IPS DF 19.7 (cell line): ENCODE data around the gene AQP12A.
"Not testable (repeated sequence)": the region's sequence is repeated elsewhere in the genome, so short reads cannot be mapped to it uniquely, and the experiment has no call there.

Source experiments
- DNase-seq: peaks from one replicate; pipeline ENCODE4 v3.0.0-alpha.2; 2013; ENCODE audit warnings: low read depth, low spot score

The AQP12A gene

DNA sequence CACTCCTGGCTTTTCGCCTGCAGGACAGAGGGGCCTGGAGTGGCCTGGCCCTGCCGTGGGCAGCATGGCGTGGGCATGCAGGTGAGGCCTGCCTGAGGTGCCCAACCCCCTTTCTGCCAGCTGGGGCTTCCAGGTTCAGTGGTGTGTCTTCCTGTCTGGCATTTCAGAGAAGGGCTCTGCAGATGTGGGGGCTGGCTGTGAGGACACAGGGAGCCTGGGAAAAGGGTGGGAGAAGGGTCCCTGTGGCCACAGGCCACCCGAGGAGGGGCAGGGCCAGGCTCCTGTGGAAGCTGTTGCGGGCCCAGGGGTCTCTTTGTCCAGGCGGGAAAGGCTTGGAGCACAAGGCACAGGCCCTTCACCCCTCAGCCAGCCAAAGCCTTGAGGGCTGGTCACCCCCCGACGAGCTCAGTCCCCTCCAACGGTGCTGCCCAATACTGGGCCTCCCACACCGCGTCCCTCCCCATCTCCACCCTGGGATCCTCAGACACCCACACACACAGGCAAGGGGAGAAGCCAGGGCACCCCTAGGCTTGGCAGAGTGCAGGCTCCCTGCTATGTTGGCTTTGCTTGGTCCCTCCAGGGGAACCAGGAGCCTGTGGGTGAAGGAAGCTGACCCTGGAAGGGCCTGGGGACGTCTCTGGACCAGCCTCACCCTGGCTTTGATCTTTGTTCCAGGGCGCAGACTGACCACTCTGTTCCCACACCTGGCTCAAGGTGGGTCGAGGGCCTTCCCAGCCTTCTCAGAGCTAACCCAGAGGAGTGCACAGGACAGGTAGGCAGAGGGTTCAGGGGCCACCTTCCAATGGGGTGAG is 3.7 kb upstream of the AQP12A start:
- no peak for DNase-seq

DNA sequence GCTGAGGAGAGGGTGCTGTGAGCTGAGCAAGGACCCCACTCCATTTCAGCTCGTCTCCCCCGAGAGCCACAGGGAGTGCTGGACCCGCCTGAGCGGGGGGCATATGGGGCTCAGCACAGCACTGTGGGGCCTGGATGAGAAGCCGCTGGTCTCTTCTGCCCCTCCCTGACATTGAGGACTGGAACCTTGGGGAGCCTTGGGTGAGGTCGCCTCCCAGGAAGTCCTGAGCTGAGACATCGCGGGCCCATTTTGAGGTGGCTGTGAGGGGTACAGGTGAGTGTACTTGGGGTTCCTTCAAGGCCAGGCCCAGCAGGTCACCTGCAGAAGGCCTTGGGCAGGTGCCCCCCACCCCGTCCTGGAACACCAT is 3.1 kb upstream of the AQP12A start:
- DNase-seq = no peak

DNA sequence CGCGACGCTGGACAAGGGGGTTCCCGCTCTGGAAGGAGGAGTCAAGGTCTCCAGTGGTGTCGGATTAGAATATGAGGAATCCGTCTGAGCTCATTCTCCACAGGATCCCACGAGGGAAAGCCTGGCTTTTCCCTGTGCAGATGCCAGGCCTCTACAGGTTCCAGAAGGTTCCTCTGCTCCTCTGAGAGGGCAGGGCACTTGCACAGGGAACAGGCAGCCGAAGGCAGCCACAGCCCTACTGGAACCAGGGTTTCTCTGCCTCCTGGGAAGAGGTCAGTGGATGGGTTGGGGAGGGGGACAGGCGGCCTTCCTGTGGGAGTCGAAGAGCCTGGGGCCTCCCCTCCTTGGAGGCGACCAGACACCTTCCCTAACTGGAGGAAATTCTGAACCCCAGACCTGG is 1.7 kb upstream of the AQP12A start:
- no peak for DNase-seq

GRCh38 chr2:240690421-240691074 is 1.1 kb upstream of the AQP12A start:
- DNase-seq = not testable (repeated sequence)

GRCh38 chr2:240691075-240691427 is 615 bp upstream of the AQP12A start:
- DNase-seq = not testable (repeated sequence)

DNA sequence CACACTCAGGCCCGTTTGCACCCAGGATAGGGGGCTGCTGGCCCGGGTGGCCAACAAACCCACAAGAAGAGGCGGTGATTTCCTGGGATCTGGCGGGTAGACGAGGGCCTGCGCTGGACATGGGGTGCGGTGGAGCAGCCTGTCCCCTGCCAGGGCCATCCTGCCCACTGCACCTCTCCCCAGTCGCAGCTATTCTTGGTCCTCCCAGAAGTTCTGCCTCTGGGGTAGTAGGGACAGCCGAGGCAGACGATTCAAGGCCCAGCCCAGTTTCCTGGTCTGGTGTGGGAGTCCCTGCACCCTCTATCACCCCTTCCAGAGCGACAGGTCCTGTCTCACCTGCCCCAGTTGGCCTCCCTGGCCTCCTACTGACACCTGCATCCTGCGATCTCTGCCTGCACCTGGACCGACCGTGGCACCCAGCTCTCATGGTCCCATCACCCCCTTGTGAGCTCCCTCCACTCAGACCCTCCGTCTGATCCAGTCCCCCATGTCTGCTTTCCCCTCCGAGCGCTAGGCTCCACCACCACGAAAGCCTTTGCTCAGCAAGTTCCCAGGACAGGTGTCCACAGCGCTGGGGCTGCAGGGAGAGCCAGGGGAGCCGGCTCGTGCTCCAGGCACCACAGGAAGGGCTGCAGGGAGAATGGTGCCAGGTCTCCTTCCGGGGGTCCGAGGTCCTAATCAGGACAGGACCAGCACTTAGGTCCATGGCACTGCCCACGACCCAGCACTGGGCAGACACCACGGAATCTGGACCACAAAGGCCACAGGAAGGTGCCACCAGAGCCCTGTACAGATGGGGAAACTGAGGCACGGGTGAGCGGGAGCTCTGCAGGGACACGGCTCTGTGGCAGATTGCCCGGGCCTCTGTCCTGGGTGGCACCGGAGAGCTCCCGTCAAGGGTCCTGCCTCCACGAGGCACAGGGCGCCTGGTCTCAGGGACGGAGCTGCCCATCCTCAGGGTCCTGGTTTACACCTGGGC is 1.2 kb downstream of the AQP12A start:
- not testable (repeated sequence) for DNase-seq

- not testable (repeated sequence) for DNase-seq
These were observed 2.6 kb downstream of the AQP12A start for GRCh38 chr2:240694304-240694703.

GRCh38 chr2:240695593-240695992 is 3.9 kb downstream of the AQP12A start:
- not testable (repeated sequence) for DNase-seq

DNA sequence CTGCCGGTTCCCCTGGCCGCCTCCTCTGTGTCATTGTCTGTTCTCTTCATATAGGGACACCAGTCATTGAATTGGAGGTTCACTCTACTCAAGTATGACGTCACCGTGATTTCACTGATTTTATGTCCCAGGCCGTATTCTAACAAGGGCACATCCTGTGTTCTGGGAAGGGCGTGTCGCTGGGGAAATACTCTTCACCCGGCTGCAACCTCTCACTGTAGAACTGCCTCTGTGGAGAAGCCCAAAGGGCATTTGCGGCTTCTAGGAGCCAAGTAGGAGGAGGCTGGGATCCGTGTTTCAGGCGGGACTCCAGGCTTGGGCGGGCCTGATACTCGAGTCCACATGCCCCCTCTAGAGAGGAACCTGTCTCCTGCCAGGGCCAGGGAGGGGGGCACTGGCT is 4.8 kb downstream of the AQP12A start:
- DNase-seq = not testable (repeated sequence)

- DNase-seq = not testable (repeated sequence)
These were observed 7.3 kb downstream of the AQP12A start for GRCh38 chr2:240698852-240699561.

- DNase-seq = not testable (repeated sequence)
These were observed 8.2 kb downstream of the AQP12A start for GRCh38 chr2:240699835-240700234.

GRCh38 chr2:240700616-240701015 is 8.9 kb downstream of the AQP12A start:
- not testable (repeated sequence) for DNase-seq

- no peak for DNase-seq
These were observed 9.5 kb downstream of the AQP12A start for GRCh38 chr2:240701091-240701735.

- DNase-seq = no peak
These were observed 10.3 kb downstream of the AQP12A start for GRCh38 chr2:240701736-240702639.

- no peak for DNase-seq
These were observed 11.0 kb downstream of the AQP12A start for GRCh38 chr2:240702640-240703011.

DNA sequence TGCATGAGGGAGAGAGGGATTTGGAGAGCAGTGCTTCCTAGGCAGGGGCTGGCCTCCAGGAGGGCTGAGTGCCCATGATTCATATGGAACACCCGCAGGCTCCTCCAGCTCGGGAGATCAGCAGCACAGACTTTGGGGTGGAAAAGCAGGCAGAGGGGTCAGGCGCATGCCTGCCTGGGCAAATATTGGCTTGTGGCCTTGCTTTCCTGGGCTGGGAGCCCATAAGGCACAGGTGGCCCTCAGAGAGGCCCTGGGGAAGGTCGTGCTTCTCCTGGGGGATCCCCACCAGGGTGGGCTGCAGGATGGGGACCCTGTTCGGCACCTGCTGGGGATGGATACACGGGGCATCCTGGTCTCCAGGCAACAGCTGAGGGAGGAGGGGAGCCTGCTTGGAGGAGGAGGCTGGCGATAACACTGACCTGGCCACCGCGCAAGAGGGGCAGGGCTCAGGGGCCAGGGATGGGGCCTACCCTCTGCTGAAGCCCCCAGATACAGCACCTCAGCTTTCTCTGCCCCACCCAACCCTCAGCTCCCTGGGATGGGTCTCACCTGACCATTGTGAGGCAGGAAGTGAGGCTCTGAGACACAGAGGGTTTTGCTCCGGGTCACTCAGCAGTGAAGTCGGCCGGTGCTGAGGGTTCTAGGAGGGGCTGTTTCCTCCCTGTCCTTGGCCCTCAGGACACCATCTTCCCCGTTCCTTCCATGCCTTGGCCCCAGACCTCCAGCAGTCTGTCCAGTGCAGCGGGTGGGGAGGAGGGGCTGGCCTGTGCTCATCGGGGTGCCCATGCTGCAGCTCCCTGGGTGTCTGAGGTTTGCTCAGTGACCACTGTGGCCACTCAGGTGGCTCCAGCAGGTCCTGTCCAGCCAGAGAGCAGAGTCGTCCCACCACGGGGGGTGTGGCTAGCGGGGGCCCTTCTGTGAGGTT is 12.0 kb downstream of the AQP12A start:
- DNase-seq = no peak

GRCh38 chr2:240704651-240705050 is 13.0 kb downstream of the AQP12A start:
- no peak for DNase-seq

DNA sequence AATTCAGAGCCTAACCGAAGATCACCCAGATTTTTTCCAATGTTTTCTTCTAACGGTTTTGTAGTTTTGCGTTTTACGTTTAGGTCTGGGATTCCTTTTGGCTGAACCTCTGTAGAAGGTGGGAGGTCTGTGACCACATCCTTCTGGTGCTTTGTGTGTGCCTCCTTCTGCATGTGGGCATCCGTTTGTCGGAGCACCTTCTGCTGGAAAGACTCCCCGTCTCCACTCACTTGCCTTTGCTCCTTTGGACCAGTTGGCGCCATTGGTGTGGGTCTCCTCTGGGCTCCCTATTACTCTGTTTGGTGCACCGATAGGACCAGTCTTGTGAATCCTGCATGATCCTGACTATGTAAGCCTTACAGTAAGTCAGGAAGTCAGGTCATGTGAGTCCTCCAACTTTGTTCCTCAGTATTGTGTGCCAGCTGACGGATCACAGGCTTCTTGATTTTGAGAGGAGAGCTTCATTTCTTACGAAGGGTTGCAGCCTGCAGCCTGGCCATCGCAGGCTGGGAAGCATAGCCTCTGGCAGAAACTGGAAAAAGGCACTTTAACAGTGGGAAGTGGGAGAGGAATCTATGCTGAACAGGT is 13.6 kb downstream of the AQP12A start:
- DNase-seq = no peak
